NCI-H82 treated with DMSO at 0.1 percent for 48 hours (cell line): ENCODE data around the gene PIK3R5.

Source experiments
- DNase-seq: peaks from one replicate; lab custom pipeline; 2025; ENCODE audit not compliant: unreplicated experiment; lab: John Stamatoyannopoulos, UW

The PIK3R5 gene

DNA sequence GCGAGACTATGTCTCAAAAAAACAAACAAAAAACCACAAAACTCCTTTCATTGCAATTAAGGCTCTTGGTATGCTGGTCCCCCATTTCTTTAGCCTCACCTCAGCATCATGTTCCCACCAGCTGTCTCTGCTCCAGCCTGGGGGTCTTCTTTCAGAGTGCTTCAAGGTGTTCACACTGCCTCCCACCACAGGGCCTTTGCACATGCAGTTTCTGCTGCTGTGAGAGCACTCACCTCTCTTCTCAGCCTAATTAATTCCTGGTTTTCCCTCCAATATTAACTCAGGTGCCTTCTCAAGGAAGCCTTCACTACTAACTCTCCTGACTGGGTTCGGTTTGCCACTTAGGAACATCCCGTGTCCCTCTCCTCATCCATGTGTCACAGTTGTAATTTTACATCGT lies 82.2 kb downstream of the PIK3R5 start:
- DNase-seq, result no peak

DNA sequence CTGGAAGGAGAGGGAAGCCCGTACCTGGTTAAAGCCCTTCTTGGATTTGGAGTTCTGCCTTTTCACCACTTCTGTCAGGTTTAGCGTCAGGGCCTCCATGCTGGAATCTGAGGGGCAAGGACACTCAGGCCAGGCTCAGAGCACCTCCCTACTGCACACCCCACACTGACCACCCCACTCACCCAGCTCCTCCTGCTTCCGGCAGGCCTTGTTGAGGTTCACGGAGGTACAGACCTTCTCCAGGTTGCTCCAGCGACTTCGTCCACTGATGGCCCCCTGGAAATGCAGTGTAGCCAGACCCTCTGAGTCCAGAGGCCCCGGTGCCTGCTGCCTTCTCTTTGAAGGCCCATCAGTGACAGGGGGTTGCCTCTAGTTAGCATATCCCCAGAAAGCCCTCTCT lies 83.9 kb downstream of the PIK3R5 start:
- DNase-seq, result no peak

DNA sequence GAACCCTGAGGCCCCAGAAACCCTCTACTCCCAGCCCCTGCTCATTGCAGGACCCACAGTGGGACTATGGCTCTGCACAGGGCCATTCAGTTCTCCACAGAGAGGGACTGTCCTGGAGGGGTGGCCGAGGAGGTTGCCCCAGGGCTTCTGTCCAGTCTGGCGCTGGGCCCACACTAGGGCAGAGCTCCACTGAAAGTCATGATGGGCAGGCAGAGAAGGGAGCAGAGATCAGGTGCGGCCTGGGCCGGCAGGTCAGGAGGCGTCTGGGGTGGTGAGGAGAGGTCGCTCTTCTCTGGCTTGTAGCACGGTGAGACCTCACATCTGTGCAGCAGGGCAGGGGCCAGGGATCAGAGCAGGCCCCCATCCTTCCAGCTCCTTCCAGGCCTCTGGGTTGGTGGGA lies 85.0 kb downstream of the PIK3R5 start:
- no peak for DNase-seq

DNA sequence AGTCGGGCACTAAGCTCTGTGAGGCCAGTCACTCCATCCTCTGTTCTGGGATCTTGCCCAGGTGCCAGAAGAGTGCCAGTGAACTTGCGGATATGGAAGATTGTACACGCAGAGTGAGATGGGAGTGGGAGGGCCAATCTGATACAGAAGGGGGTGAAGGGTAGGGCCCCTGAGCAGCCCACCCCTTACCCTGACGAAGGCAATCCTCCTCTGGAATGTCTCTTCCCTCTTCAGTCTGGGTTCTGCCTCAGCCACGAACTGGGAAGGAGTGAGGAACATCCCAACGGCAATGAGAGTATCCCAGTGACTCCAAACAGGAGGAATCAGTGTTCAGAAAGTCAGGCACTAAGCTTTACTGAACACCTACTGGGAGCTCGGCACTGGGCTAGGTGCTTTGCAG lies 86.1 kb downstream of the PIK3R5 start:
- no peak for DNase-seq

DNA sequence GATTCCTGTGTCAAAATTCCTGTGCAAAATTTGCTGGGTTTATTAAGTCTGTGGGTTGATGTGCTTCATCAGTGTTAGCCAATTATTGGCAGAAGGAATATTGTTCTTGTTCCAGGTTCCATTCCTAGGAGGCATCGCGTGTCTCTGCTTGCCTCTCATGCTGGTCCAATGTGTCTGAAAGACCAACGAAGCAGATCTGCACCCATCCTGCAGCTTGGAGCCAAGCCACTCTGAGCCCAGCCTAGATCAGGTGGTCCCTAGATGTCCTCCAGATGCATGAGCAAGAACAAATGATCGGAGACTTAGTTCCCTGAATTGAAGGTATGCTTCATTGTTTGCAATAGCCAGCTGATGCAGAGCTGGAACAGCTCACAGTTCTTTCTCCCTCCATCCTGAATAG lies 87.5 kb downstream of the PIK3R5 start:
- no peak for DNase-seq

DNA sequence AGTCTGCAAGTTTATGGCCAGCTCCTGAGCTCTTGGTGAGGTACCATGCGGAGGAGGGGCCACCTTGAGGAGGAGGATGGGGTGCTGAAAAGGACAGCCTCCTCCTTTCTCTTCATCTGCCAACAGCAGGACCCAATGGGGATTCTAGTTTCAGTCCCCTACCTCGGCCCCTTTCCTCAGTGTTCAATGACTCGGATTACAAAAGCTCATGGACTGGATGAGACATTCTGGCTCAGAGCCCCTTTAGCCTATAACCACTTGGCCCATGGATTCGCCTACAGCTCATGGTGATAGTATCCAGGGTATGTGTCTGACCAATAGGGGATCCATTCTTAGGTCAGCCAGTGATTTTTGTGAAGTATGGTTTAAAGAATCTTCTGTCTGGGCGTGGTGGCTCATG lies 89.5 kb downstream of the PIK3R5 start:
- DNase-seq, result no peak

DNA sequence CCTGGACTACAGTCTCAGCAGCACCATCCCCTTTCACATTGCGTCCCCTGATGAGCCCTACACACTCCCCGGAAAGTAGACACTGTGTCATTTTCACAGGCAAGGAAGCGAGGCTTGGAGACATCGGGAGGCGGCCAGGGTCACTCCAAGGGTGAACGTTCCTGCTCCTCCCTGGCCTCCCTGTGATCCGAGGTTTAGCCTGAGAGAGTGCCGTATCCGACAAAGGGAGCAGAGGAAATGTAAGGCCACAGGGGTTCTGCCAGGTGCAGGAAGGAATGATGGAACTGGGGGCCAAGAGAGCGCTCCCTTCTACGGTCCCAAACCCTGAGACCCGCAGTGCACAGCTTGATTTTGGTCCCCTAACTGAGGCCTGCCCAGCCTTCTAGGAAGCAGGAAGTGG lies 90.1 kb downstream of the PIK3R5 start:
- DNase-seq, result no peak

DNA sequence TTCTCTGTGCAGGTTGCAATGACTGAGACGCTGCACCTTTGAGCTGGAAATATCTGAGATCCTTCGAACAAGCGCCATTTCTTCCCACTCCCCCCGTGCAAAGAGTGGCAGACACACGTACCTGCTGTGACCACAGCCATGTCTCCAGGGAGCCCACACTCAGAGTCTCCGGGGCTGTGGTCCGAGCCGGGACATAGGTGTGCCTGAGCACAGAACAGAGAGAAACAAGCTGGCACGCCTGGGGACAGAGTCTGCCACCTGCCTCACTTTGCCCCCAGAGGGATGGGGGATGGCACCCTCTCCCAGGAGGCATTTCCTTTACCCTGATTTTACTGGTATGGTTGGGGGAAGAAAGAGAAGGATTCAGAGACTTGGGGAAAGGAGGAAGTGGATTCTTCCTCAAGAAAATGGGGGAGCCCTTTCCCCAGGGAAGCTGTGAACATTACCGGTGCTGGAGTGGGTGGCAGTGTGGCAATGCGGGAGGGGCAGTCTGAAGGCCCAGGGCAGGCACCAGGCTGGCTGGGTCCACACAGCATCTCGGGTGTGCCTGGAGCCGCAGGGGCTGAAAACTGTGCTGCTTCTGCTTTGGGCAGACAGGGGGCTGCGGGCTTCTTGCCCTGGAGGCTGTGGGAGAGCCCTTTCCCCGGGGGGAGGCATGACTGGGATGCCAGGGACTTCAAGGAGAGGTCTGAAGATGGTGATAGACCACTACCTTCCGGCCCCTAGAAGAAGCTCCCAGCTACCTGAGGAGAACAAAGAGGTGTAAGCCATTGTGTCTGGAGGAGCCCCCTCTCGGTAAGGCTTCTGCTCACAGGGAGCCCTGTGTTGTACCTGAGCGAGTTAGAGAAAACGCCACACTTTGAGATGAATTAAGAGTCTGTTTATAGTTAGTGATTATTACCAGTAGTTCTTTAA lies 91.4 kb downstream of the PIK3R5 start:
- DNase-seq, result no peak

DNA sequence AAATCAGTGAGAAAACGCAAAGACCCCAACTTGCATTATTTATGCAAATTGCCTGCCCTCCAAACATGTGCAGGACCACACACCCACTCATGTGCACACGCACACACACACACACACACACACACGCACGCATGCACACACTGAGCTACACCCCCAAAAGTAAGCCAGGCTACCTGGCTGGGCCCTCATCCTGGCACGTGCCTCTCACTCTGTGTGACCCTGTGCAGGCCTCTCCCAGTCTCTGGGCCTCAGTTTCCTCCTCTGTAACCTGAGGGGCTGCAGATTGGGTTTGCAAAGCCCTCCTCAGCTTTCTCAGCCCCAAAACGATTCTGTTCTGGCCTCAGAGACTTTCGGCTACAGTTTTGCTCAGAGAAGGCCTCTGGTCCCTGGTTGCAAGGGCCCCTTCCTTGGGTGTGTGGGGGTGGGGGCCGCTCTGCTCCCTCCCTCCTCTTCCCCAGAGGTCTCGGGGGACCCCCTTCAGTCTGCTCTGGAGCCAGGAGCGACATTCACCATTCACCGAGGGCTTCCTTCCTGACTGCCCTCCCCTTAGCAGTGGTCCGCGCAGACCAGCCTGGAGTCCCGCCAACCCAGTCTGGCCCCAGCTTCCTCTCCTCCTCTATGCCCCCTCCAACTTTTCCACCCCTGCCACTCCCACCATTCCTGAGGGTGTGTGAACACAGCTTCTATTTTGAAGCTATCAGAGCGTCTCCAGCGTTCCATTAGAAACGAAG lies 92.6 kb downstream of the PIK3R5 start:
- no peak for DNase-seq

DNA sequence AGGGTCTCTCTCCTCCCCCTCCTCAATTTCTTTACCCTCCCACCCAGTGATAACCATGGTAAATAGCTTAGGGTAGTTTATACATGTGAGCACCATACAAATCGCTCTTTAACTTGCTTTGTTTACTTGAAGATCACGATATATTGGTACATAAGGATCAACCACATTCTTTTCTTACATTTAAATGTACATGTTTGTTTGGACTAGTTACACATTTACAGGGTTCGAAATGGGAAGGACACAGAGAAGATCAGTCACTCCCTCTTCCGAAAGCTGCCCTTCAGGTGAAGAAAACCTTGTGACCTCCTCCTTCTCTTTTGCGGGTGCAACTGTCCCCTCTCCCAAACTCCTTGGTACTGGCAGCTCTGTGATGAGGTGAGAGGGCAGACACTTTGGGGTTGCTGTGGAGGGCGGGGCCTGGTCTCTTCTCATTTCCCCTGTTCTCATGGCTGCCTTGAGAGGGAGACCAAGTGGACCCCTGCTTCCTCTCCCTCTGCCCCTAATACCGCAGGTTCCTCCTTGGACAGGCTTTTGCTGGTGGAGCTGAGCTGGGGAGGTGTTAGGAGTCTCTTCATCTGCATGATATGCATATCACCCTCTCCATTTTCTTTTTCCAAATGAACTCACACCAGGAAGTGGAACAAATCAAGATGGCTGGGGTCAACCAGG lies 93.3 kb downstream of the PIK3R5 start:
- no peak for DNase-seq

DNA sequence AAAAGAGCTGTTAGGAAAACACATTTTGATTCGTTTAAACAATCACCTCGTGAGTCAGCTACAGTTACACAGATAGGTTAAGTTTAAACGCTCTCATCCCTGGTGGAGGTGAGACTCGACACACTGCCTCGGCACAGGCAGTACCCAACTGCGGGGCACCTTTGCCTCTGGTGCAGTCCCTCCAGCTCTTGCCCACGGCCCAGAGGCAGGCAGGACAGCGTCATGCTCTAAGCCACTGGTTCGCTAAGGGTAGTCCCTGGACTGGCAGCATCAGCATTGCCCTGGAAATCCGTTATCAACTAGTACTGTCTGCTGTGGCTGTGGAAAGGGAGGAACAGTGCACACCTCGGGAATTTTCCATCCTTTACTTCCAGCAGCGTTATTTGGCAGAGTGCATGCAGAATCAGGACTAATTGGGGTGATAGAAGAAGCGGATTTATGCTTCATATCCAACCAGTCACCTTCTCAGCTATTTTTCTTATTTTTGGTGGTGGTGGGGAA lies 94.4 kb downstream of the PIK3R5 start:
- DNase-seq, result no peak

DNA sequence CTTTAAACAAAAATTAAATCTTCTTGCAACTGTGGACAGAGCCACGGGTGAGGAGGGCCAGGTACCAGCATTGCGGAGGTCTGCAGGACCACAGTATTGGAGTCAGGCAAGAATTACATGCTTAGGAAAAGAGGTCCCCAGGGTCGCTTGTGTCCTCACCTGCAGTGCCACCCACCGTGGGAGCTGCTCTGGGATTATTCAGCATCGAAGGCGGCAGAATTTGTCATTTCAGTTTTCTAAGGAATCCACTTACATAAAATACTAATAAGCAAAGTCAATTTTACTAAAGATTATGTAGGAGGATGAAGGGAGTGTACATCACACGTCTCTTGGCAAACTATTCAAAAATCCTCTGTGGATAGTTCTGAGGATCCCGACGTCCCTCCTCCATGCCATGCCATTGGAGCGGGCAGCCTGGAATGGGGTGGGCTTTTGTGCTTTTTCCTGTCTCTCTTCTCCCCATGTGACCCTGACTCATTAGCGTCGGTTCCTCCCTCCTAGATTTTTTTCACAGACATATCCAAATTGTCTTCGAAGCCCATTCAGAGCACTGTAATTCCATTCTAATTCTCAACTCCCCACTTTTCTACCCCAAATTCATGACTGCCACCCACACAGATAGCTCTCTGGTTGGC lies 95.0 kb downstream of the PIK3R5 start:
- DNase-seq, result no peak

DNA sequence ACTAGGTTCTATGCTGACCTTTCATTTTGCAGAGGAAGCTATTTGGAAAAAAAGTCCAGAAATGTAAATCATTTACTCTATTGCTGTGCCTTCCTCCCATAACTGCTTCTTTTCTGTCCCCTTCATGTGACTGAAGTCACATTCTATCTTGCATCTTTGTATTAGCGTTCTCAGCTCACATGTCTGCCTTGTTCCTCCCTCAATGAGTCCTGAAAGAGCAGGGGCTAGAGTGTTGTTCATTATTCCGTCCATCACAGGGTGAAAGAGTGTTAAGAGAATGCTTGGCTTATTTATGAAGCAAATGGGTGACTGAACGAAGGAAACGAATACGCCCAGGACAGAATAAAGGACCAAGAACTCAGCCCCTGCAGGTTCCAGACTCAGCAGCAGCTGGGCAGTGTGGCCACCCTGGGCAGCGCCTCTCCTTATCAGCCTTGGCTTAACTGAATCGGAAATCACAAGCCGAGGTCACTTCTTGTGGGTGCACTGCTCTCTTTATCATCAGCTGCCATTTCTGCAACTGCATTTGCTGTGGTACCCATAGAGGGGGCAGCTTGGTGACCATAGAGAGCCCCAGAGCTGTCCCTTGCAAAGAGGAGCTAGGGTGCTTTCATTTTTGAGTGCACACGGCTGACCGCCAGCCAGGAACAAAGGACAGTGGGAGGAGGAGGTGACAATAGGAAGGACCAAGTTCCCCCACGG lies 96.2 kb downstream of the PIK3R5 start:
- DNase-seq, result no peak

DNA sequence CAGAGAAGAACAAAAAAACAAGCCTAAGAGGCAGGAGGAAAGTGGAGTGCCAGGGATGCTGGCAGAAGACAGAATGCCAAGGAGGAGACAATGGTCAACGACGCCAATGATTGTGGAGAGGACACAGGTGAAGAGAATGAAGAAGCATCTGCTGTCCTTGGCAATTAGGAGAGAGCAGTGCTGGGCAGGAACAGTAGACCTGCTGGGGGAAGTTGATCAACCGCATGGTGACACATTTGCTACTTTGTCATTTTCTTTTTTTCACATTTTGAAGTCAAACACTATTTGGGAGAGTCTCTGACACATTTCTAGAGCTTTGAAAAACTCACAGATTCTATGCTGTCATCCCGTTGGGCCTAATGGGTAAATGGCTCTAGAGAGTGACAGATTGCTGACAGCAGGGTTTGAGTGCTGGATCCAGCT lies 97.0 kb downstream of the PIK3R5 start:
- no peak for DNase-seq

DNA sequence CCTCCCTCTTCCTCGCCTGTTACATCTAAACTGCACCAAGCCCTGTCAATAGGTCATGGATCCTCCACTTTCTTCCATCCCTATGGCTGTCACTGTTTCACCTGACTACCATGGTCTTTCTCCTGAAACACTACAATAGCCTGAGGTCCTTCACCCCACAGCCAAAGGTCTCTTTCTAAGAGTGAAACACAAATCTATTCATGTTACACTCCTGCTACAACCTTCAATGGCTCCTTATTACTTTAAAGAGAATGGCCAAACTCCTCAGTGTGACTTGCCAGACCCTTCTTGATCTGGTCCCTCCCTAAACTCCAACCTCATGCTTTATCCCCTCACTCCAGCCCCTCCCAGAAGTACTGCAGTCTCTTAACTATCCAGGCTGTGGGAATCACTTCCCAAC lies 97.4 kb downstream of the PIK3R5 start:
- no peak for DNase-seq

DNA sequence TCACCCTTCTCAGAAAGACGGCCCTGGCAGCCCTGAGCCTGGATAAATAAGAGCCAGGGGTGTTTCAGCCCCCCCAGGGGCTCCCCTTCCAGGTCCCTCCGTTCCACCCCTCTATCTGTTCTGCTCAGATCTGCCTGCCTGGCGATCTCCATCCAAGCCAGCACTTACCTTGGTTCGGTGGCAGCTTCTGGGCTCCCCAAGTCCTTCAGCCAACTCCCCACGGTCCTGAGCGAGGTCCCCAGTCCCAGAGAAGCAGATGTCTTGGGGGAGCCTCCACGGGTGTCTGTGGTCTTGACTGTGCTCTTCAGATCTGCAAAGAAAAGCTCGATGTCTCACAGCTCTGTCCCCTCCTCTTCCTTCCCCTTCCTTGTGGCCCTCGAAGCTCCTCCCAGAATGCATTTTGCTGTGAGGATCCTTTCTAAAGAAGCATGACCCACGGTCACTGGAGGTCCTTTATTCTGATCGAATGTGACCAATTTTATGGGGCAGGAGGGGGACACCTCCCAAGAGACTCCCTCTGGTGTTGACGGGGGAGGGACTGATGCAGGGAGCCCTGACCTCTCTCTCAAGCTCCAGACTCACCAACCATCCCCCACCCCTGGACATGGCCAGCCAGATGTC lies 98.0 kb downstream of the PIK3R5 start, which contains the start of gene PIK3R6:
Gene PIK3R6 (minus strand): TSS at position 314 of the 621 bp plus-strand sequence. CDS start 17,880 bp downstream, outside the sequence.
- no peak for DNase-seq

DNA sequence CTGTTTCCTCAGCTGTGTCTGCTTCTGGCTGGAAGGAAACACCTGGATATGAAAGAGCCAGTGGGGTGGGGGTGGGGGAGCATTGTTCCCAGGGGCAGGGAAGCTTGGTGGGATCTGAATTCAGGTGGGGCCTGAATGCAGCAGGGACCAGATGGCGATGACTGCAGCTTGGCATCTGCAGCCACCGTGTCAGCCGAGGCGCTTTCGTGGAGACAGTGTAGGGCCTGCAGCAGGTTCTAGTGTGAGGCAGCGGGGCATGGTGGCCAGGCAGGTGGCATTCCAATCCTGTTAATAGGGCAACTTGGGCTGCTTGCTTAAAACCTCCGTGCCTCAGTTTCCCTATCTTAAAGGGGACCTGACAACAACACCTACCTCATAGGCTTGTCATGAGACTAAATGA lies 99.7 kb downstream of the PIK3R5 start:
- no peak for DNase-seq

DNA sequence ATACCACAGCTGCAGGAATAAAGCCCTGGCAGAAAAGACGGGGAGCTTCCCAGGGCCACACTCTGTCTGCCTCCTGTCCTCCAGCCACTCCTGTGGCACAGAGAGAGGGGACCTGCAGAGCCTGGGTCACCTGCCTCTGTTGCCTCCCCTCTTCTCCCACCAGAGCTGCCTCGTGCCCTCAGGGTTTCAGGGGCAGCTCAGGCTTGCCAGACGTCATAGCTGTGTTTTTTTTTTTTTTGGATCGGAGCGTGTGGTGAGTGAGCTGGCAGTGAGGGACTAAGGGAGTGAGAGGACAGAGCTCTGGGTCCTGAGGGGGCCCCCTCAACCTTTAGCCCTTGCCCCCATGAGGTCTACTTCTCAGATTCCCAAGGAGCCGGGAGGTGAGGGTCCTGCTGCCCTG lies 100.1 kb downstream of the PIK3R5 start:
- DNase-seq, result no peak

DNA sequence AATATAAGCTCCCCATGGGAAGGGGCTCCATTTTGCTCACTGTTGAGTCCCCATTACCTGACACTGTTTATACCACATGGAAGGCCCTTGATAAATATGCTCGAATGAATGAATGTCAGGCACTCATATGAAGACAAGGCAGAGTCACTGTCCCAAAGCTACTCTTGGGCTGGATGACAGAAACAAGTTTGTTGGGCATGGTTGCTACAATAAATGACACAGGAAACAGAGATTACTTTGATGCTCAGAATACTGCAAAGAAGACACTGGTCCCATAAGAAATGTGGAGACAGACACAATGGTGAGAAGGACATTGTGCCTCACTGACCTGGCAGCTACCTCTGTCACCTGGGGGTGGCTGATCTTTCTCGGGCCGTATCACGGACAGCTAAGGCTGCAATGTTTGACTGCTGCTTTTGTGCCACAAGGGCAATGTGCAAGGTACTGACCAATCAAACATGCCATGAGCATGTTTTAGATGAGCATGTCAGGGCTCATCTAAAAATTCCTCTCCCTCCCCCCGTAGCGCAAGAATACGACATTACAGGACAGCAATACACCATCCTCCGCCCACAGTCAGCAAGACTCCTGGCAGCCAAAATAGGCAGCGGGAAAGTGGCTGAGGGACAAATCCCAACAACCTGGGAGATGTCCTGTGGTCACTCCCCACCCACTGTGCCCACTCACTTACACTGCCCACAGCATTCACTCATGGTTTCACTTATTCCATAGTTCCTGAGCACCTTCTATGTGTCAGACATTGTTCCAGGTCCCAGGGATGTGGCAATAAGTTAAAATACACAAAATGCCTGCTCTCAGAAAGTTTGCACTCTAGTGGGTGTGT lies 103.1 kb downstream of the PIK3R5 start:
- DNase-seq, result no peak
